Stimulated activated CD4-positive, alpha-beta T cell treated with anti-CD3 and anti-CD28 coated beads, Interleukin-1b, Interleukin-23, amount 100 ng/mL, for 48 hours (primary cell): ENCODE results near the gene SLC27A3.

Experiments
- DNase-seq: peaks from one replicate; pipeline ENCODE4 v3.0.0-alpha.2; 2020

Gene SLC27A3

GRCh38 chr1:153783233-153784190, 8.3 kb downstream of the SLC27A3 start:
- DNase-seq, result peak; percentile 89

- no peak for DNase-seq
Measured at GRCh38 chr1:153786038-153786790, 11.0 kb downstream of the SLC27A3 start.

- DNase-seq, result no peak
Measured at GRCh38 chr1:153789478-153790034, 14.3 kb downstream of the SLC27A3 start.

- DNase-seq, result no peak
Measured at GRCh38 chr1:153790313-153790965, 15.2 kb downstream of the SLC27A3 start.

GRCh38 chr1:153790966-153791647, 15.9 kb downstream of the SLC27A3 start:
- DNase-seq, result no peak

GRCh38 chr1:153791648-153792253, 16.5 kb downstream of the SLC27A3 start:
- peak; percentile 33 for DNase-seq

- no peak for DNase-seq
Measured at GRCh38 chr1:153792631-153793041, 17.4 kb downstream of the SLC27A3 start.

GRCh38 chr1:153793261-153793972, 18.2 kb downstream of the SLC27A3 start:
- no peak for DNase-seq

- DNase-seq, result no peak
Measured at GRCh38 chr1:153793973-153794615, 18.9 kb downstream of the SLC27A3 start.

GRCh38 chr1:153794624-153795329, 19.6 kb downstream of the SLC27A3 start:
- DNase-seq, result no peak

- no peak for DNase-seq
Measured at GRCh38 chr1:153795330-153795837, 20.2 kb downstream of the SLC27A3 start.

- no peak for DNase-seq
Measured at GRCh38 chr1:153795934-153796785, 21.0 kb downstream of the SLC27A3 start.

GRCh38 chr1:153796786-153797659, 21.8 kb downstream of the SLC27A3 start:
- DNase-seq, result peak; percentile 80

GRCh38 chr1:153798468-153798780, 23.2 kb downstream of the SLC27A3 start:
- DNase-seq, result no peak

GRCh38 chr1:153799016-153799415, 23.8 kb downstream of the SLC27A3 start:
- no peak for DNase-seq

- DNase-seq, result no peak
Measured at GRCh38 chr1:153799566-153800465, 24.6 kb downstream of the SLC27A3 start.

- no peak for DNase-seq
Measured at GRCh38 chr1:153800516-153800915, 25.3 kb downstream of the SLC27A3 start.
